Skin of body (tissue), 2 donors: ENCODE results near the gene SHANK1. TPM values are rescaled to one million over a fixed set of nuclear protein-coding genes. Genes with fewer than 3 reads are reported as not detected.

Experiments used
- DNase-seq: peaks from one replicate; lab custom pipeline; 2025; lab: John Stamatoyannopoulos, UW
- total RNA-seq: library from RNA; depleted of rRNA; stranded (reverse); fragments of >200 nt; gene quantifications from one replicate; pipeline ENCODE4 v1.2.3, GENCODE V29; 2014

The SHANK1 gene
- total RNA-seq, 1 donor from 2014 or later: 2.9 TPM

GRCh38 chr19:50686310-50687032 is 33.1 kb downstream of the SHANK1 start:
- DNase-seq: no peak

GRCh38 chr19:50679177-50680125 is 40.2 kb downstream of the SHANK1 start:
- peak; percentile 33 for DNase-seq

GRCh38 chr19:50678323-50678722 is 41.3 kb downstream of the SHANK1 start:
- no peak for DNase-seq

GRCh38 chr19:50677636-50678035 is 42.0 kb downstream of the SHANK1 start:
- no peak for DNase-seq

DNA sequence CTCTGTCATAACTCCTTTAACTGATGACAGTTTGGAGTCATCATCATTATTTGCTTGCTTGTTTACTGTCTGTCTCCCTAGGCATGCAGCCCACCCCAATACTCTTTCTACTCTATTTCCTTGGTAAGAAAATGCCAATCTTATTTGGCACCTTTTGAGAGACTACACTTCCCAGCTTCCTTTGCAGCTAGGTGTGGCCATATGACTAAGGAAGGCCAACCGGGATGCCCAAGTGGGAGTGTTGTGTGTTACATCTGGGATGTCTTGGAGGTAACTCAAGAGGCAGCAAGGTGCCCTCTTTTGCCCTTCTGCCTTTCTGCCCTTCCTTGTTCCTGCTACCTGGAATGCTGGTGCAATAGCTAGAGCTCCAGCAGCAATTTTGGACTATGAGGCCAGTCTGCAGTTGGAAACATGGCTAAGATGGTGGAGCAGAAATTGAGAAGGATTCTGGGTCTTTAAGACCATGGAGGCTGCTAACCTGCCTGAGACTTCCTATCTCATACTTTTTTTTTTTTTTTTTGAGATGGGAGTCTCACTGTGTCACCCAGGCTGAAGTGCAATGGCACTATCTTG is 42.9 kb downstream of the SHANK1 start:
- no peak for DNase-seq

DNA sequence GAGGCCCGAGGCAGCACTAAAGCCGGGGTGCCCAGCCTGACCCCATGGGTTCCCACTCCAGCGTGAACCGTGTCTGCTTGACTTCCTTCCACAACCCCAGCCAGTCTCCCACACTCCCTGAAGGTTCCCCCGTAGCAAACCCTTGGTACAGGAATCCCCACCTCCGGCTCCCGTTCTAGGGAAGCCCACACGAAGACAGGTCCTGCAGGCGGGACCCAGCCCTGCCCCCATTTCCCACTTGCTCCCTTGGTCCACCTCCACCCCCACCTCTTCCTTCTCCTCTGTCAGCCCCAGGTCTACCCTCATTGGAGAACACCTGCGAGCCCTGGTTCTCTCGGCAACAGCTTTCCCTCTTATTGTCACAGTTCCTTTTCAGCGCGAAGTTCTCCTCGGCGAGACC is 46.5 kb downstream of the SHANK1 start:
- no peak for DNase-seq

DNA sequence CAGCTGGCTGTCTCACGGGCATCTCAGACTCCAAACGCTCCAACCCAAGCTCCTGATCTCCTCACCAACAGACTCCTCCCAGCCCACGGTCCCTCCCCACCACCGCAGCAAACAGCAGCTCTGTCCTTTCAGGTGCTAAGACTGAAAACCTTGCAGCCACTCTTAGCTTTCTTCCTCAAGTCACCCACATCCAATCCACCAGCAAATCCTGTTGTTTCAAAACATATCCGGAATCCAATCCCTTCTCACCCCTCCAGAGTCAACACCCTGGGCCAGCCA is 49.6 kb downstream of the SHANK1 start:
- no peak for DNase-seq

DNA sequence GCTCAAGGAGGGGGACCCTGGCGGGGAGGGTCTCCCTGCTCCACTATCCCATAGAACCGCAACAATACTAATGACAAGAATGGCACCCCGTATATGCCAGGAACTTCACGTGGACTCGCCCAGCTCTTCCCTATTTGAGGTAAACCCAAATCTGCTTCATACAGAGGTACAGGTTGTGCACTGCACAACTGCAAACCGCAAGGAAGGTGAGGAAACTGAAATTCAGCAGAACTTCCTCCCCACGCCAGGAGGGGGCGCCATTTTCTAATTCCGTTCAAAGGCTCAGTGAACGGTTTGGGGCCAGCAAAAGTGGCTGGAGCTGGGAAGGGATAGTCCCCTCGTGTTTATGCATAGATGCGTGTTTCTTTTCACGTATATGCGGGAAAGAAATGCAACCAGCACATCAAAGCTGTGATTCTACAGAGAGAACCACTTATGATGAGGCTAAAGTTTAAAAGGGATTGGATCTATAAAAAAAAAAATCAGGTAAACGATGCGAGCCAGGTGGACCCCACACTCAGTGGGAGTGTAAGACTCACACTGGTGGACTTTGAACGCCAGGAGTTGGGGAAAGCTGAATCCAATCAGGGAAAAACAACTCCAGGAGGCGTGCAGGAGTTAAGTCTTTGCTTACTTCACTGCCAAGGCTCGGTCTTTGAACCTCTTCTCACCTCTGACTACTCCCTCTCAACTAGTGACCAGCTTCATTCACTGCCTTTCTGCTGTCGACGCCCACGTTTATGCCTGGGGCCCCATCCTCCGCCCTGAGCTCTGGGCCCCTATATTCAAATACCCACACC is 50.1 kb downstream of the SHANK1 start:
- no peak for DNase-seq

- DNase-seq: no peak
Measured at GRCh38 chr19:50668879-50669278, 50.7 kb downstream of the SHANK1 start.

DNA sequence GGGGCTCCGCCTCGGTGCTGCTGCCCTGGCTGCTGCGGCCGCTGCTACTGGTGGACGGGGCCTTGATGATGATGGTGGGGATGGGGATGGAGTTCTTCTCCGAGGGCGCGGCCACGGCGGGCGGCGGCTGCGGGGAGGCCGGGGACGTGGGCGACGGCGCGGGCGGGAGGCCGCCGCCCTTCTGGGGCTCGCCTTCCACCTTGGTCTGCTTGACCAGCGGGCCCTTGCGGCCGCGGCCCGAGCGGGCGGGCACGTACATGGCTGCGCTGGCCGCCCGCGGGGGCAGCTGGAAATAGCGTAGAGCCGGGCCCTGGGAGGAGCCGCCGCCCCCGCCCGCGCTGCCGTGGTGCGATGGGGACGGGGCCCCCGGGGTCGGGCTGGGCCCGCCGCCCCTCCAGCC is 51.2 kb downstream of the SHANK1 start:
- no peak for DNase-seq

- no peak for DNase-seq
Measured at GRCh38 chr19:50667759-50668231, 51.8 kb downstream of the SHANK1 start.

DNA sequence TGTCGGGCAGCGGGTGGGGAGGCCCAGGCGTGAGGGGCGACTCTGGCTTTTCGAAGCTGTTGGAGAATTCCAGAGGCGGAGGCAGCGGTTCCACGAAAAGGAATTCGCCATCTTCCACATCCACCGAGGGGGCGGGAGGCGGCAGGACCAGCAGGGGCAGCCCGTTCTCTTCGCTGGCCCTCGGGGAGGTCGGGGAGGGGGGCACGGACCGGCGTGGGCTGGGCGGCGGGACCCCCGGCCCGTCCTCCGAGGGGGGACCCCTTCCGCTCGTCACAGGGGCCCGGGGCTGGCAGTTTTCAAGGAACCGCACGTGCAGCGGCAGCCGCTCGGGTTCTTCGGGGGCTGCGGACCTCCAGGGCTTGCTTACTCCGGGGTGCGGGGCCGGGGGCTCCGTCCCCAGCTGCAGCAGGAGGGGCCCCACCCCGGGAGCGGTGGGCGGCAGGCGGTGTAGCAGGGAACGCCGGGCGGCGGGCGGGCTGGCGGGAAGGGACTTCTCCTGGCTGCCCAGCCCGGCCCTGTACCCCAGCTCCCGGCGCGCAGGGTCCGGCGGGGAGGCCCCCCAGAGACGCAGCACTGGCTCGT is 52.3 kb downstream of the SHANK1 start:
- DNase-seq: no peak

- DNase-seq: no peak
Measured at GRCh38 chr19:50666346-50667176, 53.0 kb downstream of the SHANK1 start.

DNA sequence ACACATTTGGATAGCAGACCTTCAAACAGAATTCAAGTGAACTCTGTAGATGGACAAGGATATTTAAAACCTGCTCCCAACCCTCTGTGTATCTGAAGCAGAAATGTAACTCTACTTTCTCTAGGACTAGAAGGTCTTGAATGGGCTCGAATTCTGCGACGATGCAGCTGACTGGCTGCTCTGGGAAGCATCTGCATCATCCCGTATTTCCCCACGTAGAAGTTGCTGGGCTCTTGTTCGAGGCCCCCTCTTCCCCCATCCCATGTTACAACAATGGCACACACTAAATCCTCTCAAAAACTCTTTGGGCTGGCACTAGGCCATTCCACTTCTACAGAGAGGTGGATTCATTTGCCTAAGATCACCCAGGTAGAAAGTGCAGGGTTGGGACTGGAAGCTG is 55.4 kb downstream of the SHANK1 start:
- DNase-seq: no peak

GRCh38 chr19:50663482-50663790 is 56.2 kb downstream of the SHANK1 start:
- no peak for DNase-seq

- no peak for DNase-seq
Measured at GRCh38 chr19:50662651-50663481, 56.7 kb downstream of the SHANK1 start.

GRCh38 chr19:50661766-50662650 is 57.6 kb downstream of the SHANK1 start:
- no peak for DNase-seq

- DNase-seq: no peak
Measured at GRCh38 chr19:50661023-50661422, 58.6 kb downstream of the SHANK1 start.

GRCh38 chr19:50660088-50660366 is 59.6 kb downstream of the SHANK1 start:
- DNase-seq: no peak
